Adrenal gland (tissue), 19 donors: ENCODE results near the gene MAGEE1. TPM values are rescaled to one million over a fixed set of nuclear protein-coding genes. Genes with fewer than 3 reads are reported as not detected.

ENCODE experiments used
- DNase-seq, 7 donors: peaks; one replicate each; pipeline ENCODE4 v3.0.0-alpha.2; 2019 to 2020
- H3K27ac ChIP-seq, 5 donors: fragments of 200-600 bp; sonication (generic) in 4 of 5; 1 replicate in 3 of 5; 2 replicates in 2 of 5; pipeline versions ENCODE4 v1.5.1 to v1.8.0; 2016 to 2020; ENCODE audit warnings: mild to moderate bottlenecking in 1 of 5
- H3K27me3 ChIP-seq: fragments of 200-600 bp; 2 replicates; pipeline ENCODE4 v1.8.0; 2021
- H3K36me3 ChIP-seq, 2 donors: fragments of 200-600 bp; replicated peaks in 1 of 2; 1 replicate in 1 of 2; 2 replicates in 1 of 2; pipeline versions ENCODE4 v1.5.1 to v1.8.0; 2018 to 2022
- H3K4me1 ChIP-seq, 2 donors: fragments of 200-600 bp; replicated peaks in 1 of 2; 1 replicate in 1 of 2; 2 replicates in 1 of 2; pipeline versions ENCODE4 v1.5.1 to v1.8.0; 2018 to 2021
- H3K4me3 ChIP-seq, 4 donors: fragments of 200-600 bp; sonication (generic) in 3 of 4; one replicate each; pipeline ENCODE4 v1.5.1; 2016 to 2018
- H3K9me3 ChIP-seq, 3 donors: fragments of 200-600 bp; sonication (generic) in 1 of 3; replicated peaks in 1 of 3; 1 replicate in 2 of 3; 2 replicates in 1 of 3; pipeline versions ENCODE4 v1.5.1 to v1.8.0; 2016 to 2021
- POLR2A ChIP-seq, 2 donors: fragments of 450-650 bp; IDR thresholded peaks; one replicate each; pipeline ENCODE4 v1.6.1; 2017; ENCODE audit warnings: antibody characterized with exemption in 2 of 2, mild to moderate bottlenecking in 2 of 2, moderate library complexity in 1 of 2
- WGBS, 4 donors: extraction: QIAGEN DNeasy Blood & Tissue Kit in 2 of 4; methylation state at CpG; one replicate each; pipeline versions ENCODE4 v1.1.5 to v1.1.7; 2013 to 2017; 5-methylcytosine and 5-hydroxymethylcytosine counted together
- intact Hi-C, 2 donors: fragments of 100-400 bp; cut with DNase I; formaldehyde crosslinking; loops; one replicate each; pipeline versions ENCODE4 v1.14.1 to v1.15.0; 2022 to 2023
- long read RNA-seq, 10 donors: library from polyadenylated mRNA in 3 of 10; unstranded in 2 of 10; stranded (forward) in 1 of 10; transcript quantifications; one replicate each; pipeline ENCODE4 v2.0.0 and lab custom pipeline, GENCODE V29; 2021 to 2026
- polyA plus RNA-seq, 3 donors: library from polyadenylated mRNA; stranded (reverse); fragments of 200-250 nt in 2 of 3; fragments of 350-450 nt in 1 of 3; fragmentation: Illumina TruSeq in 1 of 3; extraction: RNeasy Lipid Tissue Mini Kit (QIAGEN cat#74804) in 1 of 3; gene quantifications; one replicate each; pipeline ENCODE4 v1.2.3, GENCODE V29; 2013 to 2014
- total RNA-seq, 9 donors: library from RNA; depleted of rRNA in 4 of 9; stranded (reverse); fragments of >200 nt in 4 of 9; fragments of 120-200 nt in 1 of 9; fragmentation: NEBNext Ultra II Directional in 1 of 9; extraction: Animal tissue kit (Norgen Biotek cat#: 25700) in 1 of 9; gene quantifications; one replicate each; pipeline versions ENCODE4 v1.1.0 to v1.2.4, GENCODE V29; 2013 to 2023
- TF ChIP-seq, protein P1 (sequence below), 6 experiments: fragments of 450-650 bp in 4 of 6; fragments of 200-600 bp in 2 of 6; sonication (generic) in 1 of 6; IDR thresholded peaks; 1 replicate in 5 of 6; 2 replicates in 1 of 6; pipeline versions ENCODE4 v1.5.1 to v1.8.0; 2016 to 2021; ENCODE audit warnings: antibody characterized with exemption in 6 of 6, mild to moderate bottlenecking in 2 of 6, moderate library complexity in 1 of 6
- donor health status: healthy with polysubstance abuse.
- donor health status: Bipolar disorder and iron deficiency.
- donor health status: DM: yes; HTN: yes; CAD: no.
- donor health status: DM: no; HTN: no; CAD: no.
- donor health status: DM: no; HTN: no; CAD: no.
- donor health status: DM: yes; HTN: yes; CAD: no.

Gene MAGEE1, protein sequence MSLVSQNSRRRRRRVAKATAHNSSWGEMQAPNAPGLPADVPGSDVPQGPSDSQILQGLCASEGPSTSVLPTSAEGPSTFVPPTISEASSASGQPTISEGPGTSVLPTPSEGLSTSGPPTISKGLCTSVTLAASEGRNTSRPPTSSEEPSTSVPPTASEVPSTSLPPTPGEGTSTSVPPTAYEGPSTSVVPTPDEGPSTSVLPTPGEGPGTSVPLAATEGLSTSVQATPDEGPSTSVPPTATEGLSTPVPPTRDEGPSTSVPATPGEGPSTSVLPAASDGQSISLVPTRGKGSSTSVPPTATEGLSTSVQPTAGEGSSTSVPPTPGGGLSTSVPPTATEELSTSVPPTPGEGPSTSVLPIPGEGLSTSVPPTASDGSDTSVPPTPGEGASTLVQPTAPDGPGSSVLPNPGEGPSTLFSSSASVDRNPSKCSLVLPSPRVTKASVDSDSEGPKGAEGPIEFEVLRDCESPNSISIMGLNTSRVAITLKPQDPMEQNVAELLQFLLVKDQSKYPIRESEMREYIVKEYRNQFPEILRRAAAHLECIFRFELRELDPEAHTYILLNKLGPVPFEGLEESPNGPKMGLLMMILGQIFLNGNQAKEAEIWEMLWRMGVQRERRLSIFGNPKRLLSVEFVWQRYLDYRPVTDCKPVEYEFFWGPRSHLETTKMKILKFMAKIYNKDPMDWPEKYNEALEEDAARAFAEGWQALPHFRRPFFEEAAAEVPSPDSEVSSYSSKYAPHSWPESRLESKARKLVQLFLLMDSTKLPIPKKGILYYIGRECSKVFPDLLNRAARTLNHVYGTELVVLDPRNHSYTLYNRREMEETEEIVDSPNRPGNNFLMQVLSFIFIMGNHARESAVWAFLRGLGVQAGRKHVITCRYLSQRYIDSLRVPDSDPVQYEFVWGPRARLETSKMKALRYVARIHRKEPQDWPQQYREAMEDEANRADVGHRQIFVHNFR
- 1 to 10 TPM in 8 of 9 donors, under 1 TPM in 1; 0.50 to 6.1 (median 4.0) TPM for total RNA-seq
- 1 to 10 TPM; 1.4 to 4.2 (median 2.5) TPM for polyA plus RNA-seq
- long read RNA-seq, donor 1, partial matches to known transcripts, result 0 of 1 reads
- long read RNA-seq, donor 1, other reads (novel, unspliced or antisense), result 0 of 1 reads
- long read RNA-seq, donor 2, partial matches to known transcripts, result 0 of 2 reads
- long read RNA-seq, donor 2, other reads (novel, unspliced or antisense), result 0 of 2 reads
- long read RNA-seq, donor 3, partial matches to known transcripts, result 0 of 1 reads
- long read RNA-seq, donor 3, other reads (novel, unspliced or antisense), result 0 of 1 reads
- long read RNA-seq, donor 4, result 0 reads
- long read RNA-seq, donor 5, partial matches to known transcripts, result 0 of 3 reads
- long read RNA-seq, donor 5, other reads (novel, unspliced or antisense), result 0 of 3 reads
- long read RNA-seq, donor 6, result 0 reads
- long read RNA-seq, donor 7, partial matches to known transcripts, result 0 of 1 reads
- long read RNA-seq, donor 7, other reads (novel, unspliced or antisense), result 0 of 1 reads
- long read RNA-seq, donor 8, partial matches to known transcripts, result 0 of 2 reads
- long read RNA-seq, donor 8, other reads (novel, unspliced or antisense), result 0 of 2 reads
- long read RNA-seq, donor 9, result 0 reads
- long read RNA-seq, donor 10, partial matches to known transcripts, result 0 of 1 reads
- long read RNA-seq, donor 10, other reads (novel, unspliced or antisense), result 0 of 1 reads

DNA sequence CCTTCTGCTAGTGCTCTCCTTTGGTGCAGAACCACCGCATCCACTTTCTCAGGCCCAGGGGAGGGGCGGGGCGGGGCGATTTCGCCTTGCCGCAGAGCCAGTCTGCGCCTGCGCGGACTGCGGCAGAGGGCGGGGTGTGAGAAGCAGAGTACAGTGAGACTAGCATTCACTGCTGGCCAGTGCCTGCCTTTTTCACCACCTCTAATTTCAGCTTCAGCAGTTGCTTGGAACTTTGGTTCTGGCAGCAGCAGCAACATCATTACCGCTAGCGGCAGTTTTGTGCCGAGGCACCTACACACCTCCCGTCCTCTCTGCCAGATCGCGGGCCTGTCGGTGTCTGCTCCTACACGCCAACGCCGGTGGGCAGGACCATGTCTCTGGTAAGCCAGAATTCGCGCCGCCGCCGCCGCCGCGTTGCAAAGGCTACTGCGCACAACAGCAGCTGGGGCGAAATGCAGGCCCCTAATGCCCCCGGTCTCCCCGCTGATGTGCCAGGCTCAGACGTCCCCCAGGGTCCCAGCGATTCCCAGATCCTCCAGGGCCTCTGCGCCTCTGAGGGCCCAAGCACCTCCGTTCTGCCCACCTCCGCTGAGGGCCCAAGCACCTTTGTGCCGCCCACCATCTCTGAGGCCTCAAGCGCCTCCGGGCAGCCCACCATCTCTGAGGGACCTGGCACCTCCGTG is at the start of gene MAGEE1:
TSS of gene MAGEE1 (plus strand) at position 151 of the 683 bp plus-strand sequence. CDS start at position 372, 221 bp downstream.
- Histone ChIP-seq H3K27me3 (peaks cover 10% of the 10 kb centered on the region), H3K9me3 (no peaks in the 10 kb centered on the region), H3K4me1 (peaks cover 6% of the 10 kb centered on the region in 2 donors), H3K27ac (peak within 1 kb of the TSS in 1 of 5 donors; percentile 50), H3K4me3 (peak within 1 kb of the TSS; percentile 3 to 57 (median 28)), H3K36me3 (no peaks in the 10 kb centered on the region)
- 0 to 55% (median 13%) methylated on average over 6 to 42 of the region's 42 CpGs for WGBS, 4 donors
- peak; percentile 69 to 84 (median 77) for DNase-seq
- intact Hi-C loops, result no loop called here
- peak in 1 of 2 donors; percentile 49 for TF ChIP-seq POLR2A (IDR thresholded peaks at IDR 0.05)
- TF ChIP-seq, protein P1, sequence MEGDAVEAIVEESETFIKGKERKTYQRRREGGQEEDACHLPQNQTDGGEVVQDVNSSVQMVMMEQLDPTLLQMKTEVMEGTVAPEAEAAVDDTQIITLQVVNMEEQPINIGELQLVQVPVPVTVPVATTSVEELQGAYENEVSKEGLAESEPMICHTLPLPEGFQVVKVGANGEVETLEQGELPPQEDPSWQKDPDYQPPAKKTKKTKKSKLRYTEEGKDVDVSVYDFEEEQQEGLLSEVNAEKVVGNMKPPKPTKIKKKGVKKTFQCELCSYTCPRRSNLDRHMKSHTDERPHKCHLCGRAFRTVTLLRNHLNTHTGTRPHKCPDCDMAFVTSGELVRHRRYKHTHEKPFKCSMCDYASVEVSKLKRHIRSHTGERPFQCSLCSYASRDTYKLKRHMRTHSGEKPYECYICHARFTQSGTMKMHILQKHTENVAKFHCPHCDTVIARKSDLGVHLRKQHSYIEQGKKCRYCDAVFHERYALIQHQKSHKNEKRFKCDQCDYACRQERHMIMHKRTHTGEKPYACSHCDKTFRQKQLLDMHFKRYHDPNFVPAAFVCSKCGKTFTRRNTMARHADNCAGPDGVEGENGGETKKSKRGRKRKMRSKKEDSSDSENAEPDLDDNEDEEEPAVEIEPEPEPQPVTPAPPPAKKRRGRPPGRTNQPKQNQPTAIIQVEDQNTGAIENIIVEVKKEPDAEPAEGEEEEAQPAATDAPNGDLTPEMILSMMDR (IDR thresholded peaks at IDR 0.05), result no peak

DNA sequence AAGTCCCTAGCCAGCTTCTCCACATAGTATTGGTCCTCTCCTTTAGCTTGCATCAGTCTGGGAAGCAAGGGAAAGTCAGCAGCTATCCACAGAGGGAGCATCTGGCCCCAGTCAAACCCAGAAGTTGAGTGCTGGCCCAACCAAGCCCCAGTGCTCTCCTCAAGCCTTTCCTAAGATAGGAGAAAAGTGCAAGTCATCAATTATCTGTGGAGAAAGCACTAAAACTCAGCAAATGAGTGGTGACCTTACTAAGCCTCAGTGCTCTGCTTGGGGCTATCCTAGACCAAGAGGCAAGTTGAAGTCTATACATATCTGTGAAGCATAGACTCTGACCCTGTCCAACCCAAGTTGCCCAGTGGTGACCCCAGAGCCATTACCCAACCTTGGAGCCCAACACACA is 28.5 kb upstream of the MAGEE1 start:
- Histone ChIP-seq H3K4me3 (no peak overlapping the region), H3K4me1 (no peaks in the 10 kb centered on the region)

DNA sequence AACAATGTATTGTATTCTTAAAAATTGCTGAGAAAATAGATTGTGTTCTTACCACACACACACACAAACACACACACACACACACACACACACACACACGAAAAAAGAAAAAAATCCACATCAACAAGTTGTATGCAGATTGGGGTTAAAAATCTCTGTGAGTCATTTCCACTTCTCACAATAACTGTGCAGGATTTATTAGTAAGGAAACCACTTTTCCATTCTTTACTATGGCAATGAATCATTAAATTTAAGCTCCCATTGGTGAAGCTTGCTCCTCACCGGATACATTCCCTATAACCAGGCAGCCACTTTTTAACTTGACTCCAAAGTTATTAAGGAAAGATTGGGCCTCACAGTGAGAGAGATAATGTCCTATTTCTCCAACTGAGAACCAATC is 19.7 kb upstream of the MAGEE1 start:
- Histone ChIP-seq H3K27ac (no peak overlapping the region), H3K27me3 (peaks cover 20% of the 10 kb centered on the region), H3K4me1 (no peaks in the 10 kb centered on the region), H3K9me3 (no peaks in the 10 kb centered on the region), H3K4me3 (no peak overlapping the region), H3K36me3 (no peaks in the 10 kb centered on the region)
- no peak for TF ChIP-seq POLR2A (IDR thresholded peaks at IDR 0.05)
- TF ChIP-seq, protein P1 (IDR thresholded peaks at IDR 0.05), result no peak
- WGBS, 4 donors, result 37 to 48% (median 41%) methylated on average over 2 of the region's 2 CpGs
- intact Hi-C loops, result no loop called here
- DNase-seq, result no peak

More for the DNA sequence above, 28.5 kb upstream of the MAGEE1 start:
- H3K36me3 ChIP-seq, result no peaks in the 10 kb centered on the region
- no peak for DNase-seq
- H3K27me3 ChIP-seq, result peaks cover 34% of the 10 kb centered on the region
- no peak overlapping the region for H3K27ac ChIP-seq
- intact Hi-C loops, result no loop called here
- H3K9me3 ChIP-seq, result no peaks in the 10 kb centered on the region
- TF ChIP-seq, protein P1 (IDR thresholded peaks at IDR 0.05), result no peak
- no peak for TF ChIP-seq POLR2A (IDR thresholded peaks at IDR 0.05)
